ENCODE measurements around the gene KCNMA1. TPM values are rescaled to one million over a fixed set of nuclear protein-coding genes. Genes with fewer than 3 reads are reported as not detected.
"Not testable (repeated sequence)": the region's sequence is repeated elsewhere in the genome, so short reads cannot be mapped to it uniquely, and the experiment has no call there.

The KCNMA1 gene
- total RNA-seq, 4 donors from 2014 or later, result 146 to 300 (median 265) TPM

DNA sequence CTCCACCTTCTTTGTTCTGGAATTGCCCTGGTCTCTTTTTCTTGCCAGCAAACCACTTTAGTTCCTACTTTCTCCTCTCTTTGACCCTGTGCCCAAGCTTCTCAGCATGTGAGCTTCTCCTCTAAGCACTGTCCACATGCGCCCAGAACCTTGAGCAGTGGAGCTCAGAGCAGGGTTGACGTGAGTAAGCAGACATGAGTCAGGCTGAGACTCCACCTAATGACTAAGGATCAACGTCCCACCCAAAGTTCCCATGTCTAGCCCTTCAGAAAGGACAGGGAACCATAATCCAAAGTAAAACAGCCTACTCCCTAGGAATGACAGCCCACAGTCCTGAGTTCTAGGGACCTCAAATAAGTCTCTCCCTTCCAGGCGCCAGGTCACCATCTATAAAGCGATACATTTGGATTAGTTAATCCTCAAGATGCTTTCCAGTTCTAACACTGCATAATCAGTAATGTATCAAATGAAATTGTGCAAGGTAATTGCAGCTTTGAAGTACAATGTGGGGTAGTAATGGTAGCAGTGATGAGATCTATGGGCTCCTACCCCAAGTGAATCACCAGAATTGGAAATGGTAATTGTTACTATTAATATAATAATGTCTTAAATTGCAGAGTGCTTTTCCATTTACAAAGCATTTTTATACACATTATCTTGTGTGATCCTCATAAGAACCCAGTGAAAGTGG lies 44.5 kb downstream of the KCNMA1 start:
- intact Hi-C loops (cut with DNase I), result no loop called here
- H3K4me3 ChIP-seq, result no peak overlapping the region
- DNase-seq (ENCODE audit: extremely low spot score), result no peak
- WGBS, result 69% methylated on average over 5 of the region's 5 CpGs
- no peaks in the 10 kb centered on the region for H3K9me3 ChIP-seq
- H3K4me1 ChIP-seq, result peaks cover 0 to 82% (median 59%) of the 10 kb centered on the region in 4 donors
- no peaks in the 10 kb centered on the region for H3K36me3 ChIP-seq
- TF ChIP-seq POLR2A (IDR thresholded peaks at IDR 0.05; ENCODE audit: low read depth) (no peak), CTCF (IDR thresholded peaks at IDR 0.05) (no peak), EP300 (IDR thresholded peaks at IDR 0.05) (no peak), POLR2AphosphoS5 (IDR thresholded peaks at IDR 0.05) (peak; percentile 51 to 61)
- no peaks in the 10 kb centered on the region for H3K27me3 ChIP-seq
- H3K27ac ChIP-seq (replicated peaks in 1 of 4), result peak overlapping the region; percentile 84 to 91 (median 86)

DNA sequence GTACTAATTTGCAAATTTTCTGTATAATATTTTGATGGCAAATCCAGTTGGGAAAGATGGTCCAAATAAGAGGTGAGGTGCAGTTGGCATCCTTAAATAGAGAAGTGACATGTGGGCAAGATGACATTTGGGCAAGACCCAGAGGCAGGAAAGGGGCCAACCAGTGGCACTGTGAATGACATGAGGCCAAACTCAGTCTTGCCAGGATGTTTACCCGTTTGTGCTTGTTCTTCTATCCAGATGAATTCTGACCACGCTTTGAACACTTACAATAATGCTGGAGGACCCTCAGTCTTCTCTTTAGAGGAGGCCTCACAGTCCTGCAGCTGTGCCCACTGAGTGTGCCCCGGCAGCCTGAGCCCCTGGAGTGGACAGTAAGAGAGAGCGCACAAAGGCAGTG lies 45.1 kb downstream of the KCNMA1 start:
- H3K9me3 ChIP-seq, result no peaks in the 10 kb centered on the region
- H3K4me3 ChIP-seq, result no peak overlapping the region
- 81% methylated on average over 4 of the region's 4 CpGs for WGBS
- peak overlapping the region; percentile 84 to 91 (median 86) for H3K27ac ChIP-seq (replicated peaks in 1 of 4)
- H3K36me3 ChIP-seq, result no peaks in the 10 kb centered on the region
- DNase-seq (ENCODE audit: extremely low spot score), result no peak
- H3K4me1 ChIP-seq, result peaks cover 0 to 82% (median 64%) of the 10 kb centered on the region in 4 donors
- TF ChIP-seq CTCF (IDR thresholded peaks at IDR 0.05) (no peak), EP300 (IDR thresholded peaks at IDR 0.05) (no peak), POLR2A (IDR thresholded peaks at IDR 0.05; ENCODE audit: low read depth) (no peak), POLR2AphosphoS5 (IDR thresholded peaks at IDR 0.05) (no peak)
- H3K27me3 ChIP-seq, result no peaks in the 10 kb centered on the region
- intact Hi-C loops (cut with DNase I), result no loop called here

DNA sequence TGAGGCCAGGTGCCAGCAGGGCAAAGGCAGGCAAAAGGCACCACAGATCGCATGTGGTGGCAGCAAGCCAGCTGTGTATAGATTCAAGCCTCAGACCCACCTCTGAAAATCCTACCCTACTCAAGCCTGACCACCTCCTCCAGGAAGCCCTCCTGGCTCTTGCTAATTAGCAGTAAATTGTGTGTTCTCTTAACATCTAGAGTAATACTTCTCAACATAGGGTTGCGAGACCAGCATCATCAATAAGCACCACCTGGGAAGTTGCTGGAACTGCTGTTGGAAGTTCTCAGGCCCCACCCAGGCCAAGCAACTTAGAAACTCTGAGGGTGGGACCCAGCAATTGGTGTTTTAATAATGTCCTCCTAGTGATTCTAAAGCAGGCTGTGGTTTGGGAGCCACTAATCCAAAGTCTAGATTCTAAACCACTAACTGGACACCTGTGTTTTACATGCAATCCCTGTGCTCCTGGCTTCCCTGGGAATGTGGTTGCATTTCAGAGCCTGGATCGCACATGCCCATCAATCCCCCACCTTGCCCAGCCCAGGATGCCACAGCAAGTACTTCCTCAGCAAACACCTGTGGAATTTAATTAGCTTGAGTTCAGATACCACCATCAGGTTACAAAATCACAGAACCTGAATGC lies 46.2 kb downstream of the KCNMA1 start:
- no peaks in the 10 kb centered on the region for H3K36me3 ChIP-seq
- intact Hi-C loops (cut with DNase I), result no loop called here
- no peak for TF ChIP-seq POLR2A (IDR thresholded peaks at IDR 0.05; ENCODE audit: low read depth)
- TF ChIP-seq POLR2AphosphoS5 (IDR thresholded peaks at IDR 0.05), result no peak
- no peak for TF ChIP-seq EP300 (IDR thresholded peaks at IDR 0.05)
- no peak for TF ChIP-seq CTCF (IDR thresholded peaks at IDR 0.05)
- no peak for DNase-seq (ENCODE audit: extremely low spot score)
- peaks cover 0 to 88% (median 75%) of the 10 kb centered on the region in 4 donors for H3K4me1 ChIP-seq
- H3K4me3 ChIP-seq, result no peak overlapping the region
- no peaks in the 10 kb centered on the region for H3K9me3 ChIP-seq
- H3K27ac ChIP-seq (replicated peaks in 1 of 4), result peak overlapping the region; percentile 84 to 91 (median 86)
- no peaks in the 10 kb centered on the region for H3K27me3 ChIP-seq
- WGBS, result 83% methylated on average over 3 of the region's 3 CpGs

- Histone ChIP-seq H3K27ac (replicated peaks in 1 of 4) (peak overlapping the region; percentile 84 to 91 (median 86)), H3K4me3 (no peak overlapping the region), H3K36me3 (no peaks in the 10 kb centered on the region), H3K4me1 (peaks cover 0 to 95% (median 83%) of the 10 kb centered on the region in 4 donors), H3K27me3 (no peaks in the 10 kb centered on the region), H3K9me3 (no peaks in the 10 kb centered on the region)
- no peak for DNase-seq (ENCODE audit: extremely low spot score)
- peak; percentile 34 to 61 for TF ChIP-seq POLR2AphosphoS5 (IDR thresholded peaks at IDR 0.05)
- TF ChIP-seq POLR2A (IDR thresholded peaks at IDR 0.05; ENCODE audit: low read depth), result no peak
- intact Hi-C loops (cut with DNase I), result no loop called here
- WGBS, result 52% methylated on average over 9 of the region's 32 CpGs
Measured at GRCh38 chr10:77590344-77591237, 47.0 kb downstream of the KCNMA1 start.

- Histone ChIP-seq H3K27ac (replicated peaks in 1 of 4) (peak overlapping the region; percentile 84 to 91 (median 86)), H3K4me1 (peaks cover 0 to 99% (median 89%) of the 10 kb centered on the region in 4 donors)
- H3K36me3 ChIP-seq; H3K27me3 ChIP-seq; H3K9me3 ChIP-seq; H3K4me3 ChIP-seq; intact Hi-C loops (cut with DNase I); DNase-seq (ENCODE audit: extremely low spot score): not testable (repeated sequence)
- whole genome bisulfite sequencing, result 90% methylated on average over 8 of the region's 8 CpGs
Measured at GRCh38 chr10:77589703-77590102, 47.9 kb downstream of the KCNMA1 start.
